ENCODE data around the gene ZNF280A.
"Not testable (repeated sequence)": the region's sequence is repeated elsewhere in the genome, so short reads cannot be mapped to it uniquely, and the experiment has no call there.

Gene ZNF280A

DNA sequence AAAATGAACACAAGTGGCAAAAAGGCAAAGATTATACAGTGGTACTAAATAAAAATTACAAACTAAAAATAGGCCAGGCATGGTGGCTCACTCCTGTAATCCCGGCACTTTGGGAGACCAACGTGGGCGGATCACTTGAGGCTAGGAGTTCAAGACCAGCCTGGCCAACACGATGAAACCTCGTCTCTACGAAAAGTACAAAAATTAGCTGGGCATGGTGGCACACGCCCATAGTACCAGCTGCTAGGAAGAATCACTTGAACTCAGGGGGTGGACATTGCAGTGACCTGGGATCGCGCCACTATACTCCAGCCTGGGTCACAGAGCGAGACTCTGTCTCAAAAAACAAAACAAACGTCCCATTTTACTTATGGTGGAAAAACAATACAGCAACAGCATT, 36.0 kb downstream of the ZNF280A start:
- no peak for DNase-seq (ENCODE audit: low spot score in 2 of 2)
- Histone ChIP-seq H3K4me3 (no peak overlapping the region), H3K9me3 (no peaks in the 10 kb centered on the region), H3K27me3 (ENCODE audit: low read depth) (no peaks in the 10 kb centered on the region), H3K4me1 (no peaks in the 10 kb centered on the region), H3K36me3 (replicated peaks) (peaks cover 9% of the 10 kb centered on the region)
- in situ Hi-C loops (cut with MboI; ENCODE audit: low sequenced_read_pairs), result no loop called here

DNA sequence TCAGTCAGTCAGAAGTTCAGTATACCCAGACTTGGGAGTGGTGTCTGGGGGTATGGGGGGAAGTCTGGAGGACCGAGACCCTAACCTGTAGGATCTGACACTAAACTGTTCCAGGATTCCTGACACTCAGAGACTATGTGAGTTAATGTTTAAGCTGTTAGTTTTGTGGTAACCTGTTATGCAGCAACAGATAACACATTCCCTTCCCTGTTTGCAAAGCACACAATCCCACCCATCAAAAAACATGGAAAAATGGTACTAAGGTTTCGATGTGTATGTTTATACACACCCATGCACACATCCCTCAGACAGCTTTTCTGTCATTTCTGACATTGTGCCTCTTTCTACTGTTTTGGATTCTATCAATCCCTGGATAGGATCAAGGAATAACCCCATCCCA, 39.1 kb downstream of the ZNF280A start:
- H3K27me3 ChIP-seq (ENCODE audit: low read depth), result no peaks in the 10 kb centered on the region
- no peaks in the 10 kb centered on the region for H3K36me3 ChIP-seq (replicated peaks)
- no peaks in the 10 kb centered on the region for H3K9me3 ChIP-seq
- in situ Hi-C loops (cut with MboI; ENCODE audit: low sequenced_read_pairs), result no loop called here
- H3K4me3 ChIP-seq, result no peak overlapping the region
- no peaks in the 10 kb centered on the region for H3K4me1 ChIP-seq
- DNase-seq (ENCODE audit: low spot score in 2 of 2), result no peak

DNA sequence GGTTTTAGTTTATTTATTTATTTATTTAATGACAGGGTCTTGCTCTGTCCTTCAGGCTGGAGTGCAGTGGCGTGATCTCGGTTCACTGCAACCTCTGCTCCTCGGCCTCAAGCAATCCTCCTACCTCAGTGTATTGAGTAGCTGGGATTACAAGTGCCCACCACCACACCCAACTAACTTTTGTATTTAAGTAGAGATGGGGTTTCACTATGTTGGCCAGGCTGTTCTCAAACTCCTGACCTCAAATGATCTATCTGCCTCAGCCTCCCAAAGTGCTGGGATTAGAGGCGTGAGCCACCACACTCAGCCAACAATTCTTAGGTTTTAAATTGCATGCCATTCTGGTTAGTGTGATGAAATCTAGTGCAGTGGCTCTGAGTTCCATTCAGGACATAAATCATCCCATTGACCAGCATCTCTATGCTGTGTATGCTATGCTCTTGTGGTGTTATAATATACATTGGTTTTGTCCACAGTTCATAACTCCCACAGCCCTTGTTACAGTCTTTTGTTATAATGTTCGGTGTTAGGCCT, 40.0 kb downstream of the ZNF280A start:
- in situ Hi-C loops (cut with MboI; ENCODE audit: low sequenced_read_pairs), result no loop called here
- DNase-seq (ENCODE audit: low spot score in 2 of 2), result no peak
- H3K9me3 ChIP-seq, result no peaks in the 10 kb centered on the region
- H3K36me3 ChIP-seq (replicated peaks), result no peaks in the 10 kb centered on the region
- H3K4me1 ChIP-seq, result peaks cover under 1% of the 10 kb centered on the region
- H3K27me3 ChIP-seq (ENCODE audit: low read depth), result no peaks in the 10 kb centered on the region
- H3K4me3 ChIP-seq, result no peak overlapping the region

DNA sequence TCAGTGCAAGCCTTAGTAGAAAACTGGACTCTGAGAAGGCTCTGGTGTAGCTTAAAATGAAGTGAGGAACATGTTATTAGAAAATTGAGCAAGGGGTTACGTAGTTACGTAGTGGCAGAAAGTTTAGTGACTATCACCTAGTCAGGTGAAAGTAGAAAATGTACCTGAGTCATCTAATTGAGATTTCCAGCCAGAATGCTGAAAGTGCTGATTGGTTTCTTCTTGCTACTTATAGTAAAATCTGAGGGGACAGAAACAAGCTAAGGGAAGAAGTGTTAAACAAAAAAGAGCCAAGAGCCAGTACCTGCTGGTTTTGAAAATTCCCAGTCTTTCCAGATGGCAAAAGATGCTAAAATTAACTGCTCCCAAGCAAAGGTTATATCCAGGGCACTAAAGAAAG, 41.0 kb downstream of the ZNF280A start:
- Histone ChIP-seq H3K36me3 (replicated peaks) (no peaks in the 10 kb centered on the region), H3K4me3 (no peak overlapping the region), H3K4me1 (peaks cover 10% of the 10 kb centered on the region), H3K27me3 (ENCODE audit: low read depth) (no peaks in the 10 kb centered on the region), H3K9me3 (no peaks in the 10 kb centered on the region)
- in situ Hi-C loops (cut with MboI; ENCODE audit: low sequenced_read_pairs), result no loop called here
- DNase-seq (ENCODE audit: low spot score in 2 of 2), result no peak

DNA sequence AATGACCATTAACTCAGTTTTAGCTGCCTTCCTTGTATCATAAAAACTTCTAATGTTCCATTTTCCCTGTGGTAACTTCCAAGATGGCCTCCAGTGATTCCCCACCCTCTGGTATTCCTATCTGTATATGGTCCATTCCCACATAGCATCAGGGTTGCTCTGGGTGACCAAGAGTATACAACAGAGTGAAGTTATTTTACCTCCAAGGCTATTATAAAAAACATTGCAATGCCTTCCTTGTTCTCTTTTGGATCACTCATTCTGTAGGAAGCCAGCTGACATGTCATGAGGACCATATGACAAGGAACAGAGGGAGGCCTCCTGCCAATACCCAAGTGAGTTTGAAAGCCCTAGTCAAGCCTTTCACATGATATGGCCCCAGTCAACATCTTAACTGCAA, 41.6 kb downstream of the ZNF280A start:
- H3K27me3 ChIP-seq (ENCODE audit: low read depth), result no peaks in the 10 kb centered on the region
- no peak for DNase-seq (ENCODE audit: low spot score in 2 of 2)
- no peak overlapping the region for H3K4me3 ChIP-seq
- H3K4me1 ChIP-seq, result peaks cover 10% of the 10 kb centered on the region
- no peaks in the 10 kb centered on the region for H3K9me3 ChIP-seq
- no peaks in the 10 kb centered on the region for H3K36me3 ChIP-seq (replicated peaks)
- in situ Hi-C loops (cut with MboI; ENCODE audit: low sequenced_read_pairs), result no loop called here

DNA sequence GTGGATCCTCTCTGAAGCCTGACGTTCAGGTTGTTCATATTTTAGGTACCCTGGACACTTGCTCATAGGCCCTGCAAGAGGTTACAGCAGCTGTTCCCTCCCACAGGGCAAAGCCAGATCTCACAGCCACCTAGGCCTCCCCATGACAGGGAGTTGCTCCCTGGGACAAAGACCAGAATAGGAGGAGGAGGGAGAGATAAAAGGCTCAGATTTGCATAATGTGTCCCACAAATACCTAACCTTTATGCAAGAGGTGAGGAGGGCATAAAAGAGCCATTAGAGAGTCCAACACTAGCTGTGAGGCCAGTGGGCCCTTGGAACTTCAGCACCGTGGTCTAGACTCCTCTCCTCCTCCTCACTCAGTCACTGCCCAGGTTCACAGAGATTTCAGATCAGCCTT, 45.3 kb downstream of the ZNF280A start:
- no peaks in the 10 kb centered on the region for H3K9me3 ChIP-seq
- in situ Hi-C loops (cut with MboI; ENCODE audit: low sequenced_read_pairs), result loop anchor here (25.0 kb wide), 2 partner anchors 238 to 663 kb away; partner anchors contain the start of genes RAB36 and RSPH14
- H3K4me3 ChIP-seq, result no peak overlapping the region

DNA sequence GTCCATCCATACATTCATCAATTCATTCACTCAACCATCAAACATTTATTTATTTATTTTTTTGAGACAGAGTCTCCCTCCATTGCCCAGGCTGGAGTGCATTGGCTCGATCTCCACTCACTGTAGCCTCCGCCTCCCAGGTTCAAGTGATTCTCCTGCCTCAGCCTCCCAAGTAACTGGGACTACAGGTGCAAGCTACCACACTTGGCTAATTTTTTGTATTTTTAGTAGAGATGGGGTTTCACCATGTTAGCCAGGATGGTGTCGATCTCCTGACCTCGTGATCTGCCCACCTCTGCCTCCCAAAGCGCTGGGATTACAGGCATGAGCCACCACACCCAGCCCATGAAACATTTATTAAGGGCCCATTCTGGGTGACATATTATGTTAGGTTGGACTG, 49.0 kb downstream of the ZNF280A start:
- H3K27me3 ChIP-seq (ENCODE audit: low read depth); DNase-seq (ENCODE audit: low spot score in 2 of 2); H3K9me3 ChIP-seq; H3K4me3 ChIP-seq; H3K4me1 ChIP-seq; H3K36me3 ChIP-seq (replicated peaks): not testable (repeated sequence)
- in situ Hi-C loops (cut with MboI; ENCODE audit: low sequenced_read_pairs), result loop anchor here (25.0 kb wide), 2 partner anchors 241 to 666 kb away; partner anchors contain the start of genes RAB36 and RSPH14

More for the DNA sequence above, 45.3 kb downstream of the ZNF280A start:
- Histone ChIP-seq H3K4me1 (peaks cover 10% of the 10 kb centered on the region), H3K27me3 (ENCODE audit: low read depth) (no peaks in the 10 kb centered on the region), H3K36me3 (replicated peaks) (no peaks in the 10 kb centered on the region)
- DNase-seq (ENCODE audit: low spot score in 2 of 2), result peak; percentile 49 to 52

DNA sequence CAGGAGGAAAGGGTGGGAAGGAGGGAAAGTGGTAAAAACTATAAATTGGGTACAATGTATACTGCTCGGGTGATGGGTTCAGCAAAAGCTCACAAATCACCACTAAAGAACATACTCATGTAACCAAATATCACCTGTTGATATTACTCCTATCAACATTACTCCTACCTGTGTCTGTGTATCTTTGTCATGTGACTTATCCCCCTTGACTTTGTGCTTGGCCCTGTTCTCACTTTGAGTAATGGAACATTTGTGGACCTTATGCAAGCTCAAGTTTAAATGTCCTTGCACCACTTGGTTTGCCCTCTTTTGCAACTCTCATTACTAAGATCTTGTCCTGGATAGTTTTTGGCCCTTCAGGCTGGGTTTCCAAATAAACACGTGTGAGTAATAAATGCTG, 50.5 kb downstream of the ZNF280A start:
- peaks cover 4% of the 10 kb centered on the region for H3K4me1 ChIP-seq
- in situ Hi-C loops (cut with MboI; ENCODE audit: low sequenced_read_pairs), result loop anchor here (10.0 to 25.0 kb wide), 3 partner anchors 243 to 668 kb away; partner anchors contain the start of genes RAB36 and RSPH14
- no peak for DNase-seq (ENCODE audit: low spot score in 2 of 2)
- 0 out of 2 replicates have a peak, but pooled peaks cover 3% of the 10 kb centered on the region for H3K9me3 ChIP-seq
- no peaks in the 10 kb centered on the region for H3K36me3 ChIP-seq (replicated peaks)
- peaks cover 2% of the 10 kb centered on the region; the same call in 1 of the 2 replicates for H3K27me3 ChIP-seq (ENCODE audit: low read depth)
- H3K4me3 ChIP-seq, result no peak overlapping the region

DNA sequence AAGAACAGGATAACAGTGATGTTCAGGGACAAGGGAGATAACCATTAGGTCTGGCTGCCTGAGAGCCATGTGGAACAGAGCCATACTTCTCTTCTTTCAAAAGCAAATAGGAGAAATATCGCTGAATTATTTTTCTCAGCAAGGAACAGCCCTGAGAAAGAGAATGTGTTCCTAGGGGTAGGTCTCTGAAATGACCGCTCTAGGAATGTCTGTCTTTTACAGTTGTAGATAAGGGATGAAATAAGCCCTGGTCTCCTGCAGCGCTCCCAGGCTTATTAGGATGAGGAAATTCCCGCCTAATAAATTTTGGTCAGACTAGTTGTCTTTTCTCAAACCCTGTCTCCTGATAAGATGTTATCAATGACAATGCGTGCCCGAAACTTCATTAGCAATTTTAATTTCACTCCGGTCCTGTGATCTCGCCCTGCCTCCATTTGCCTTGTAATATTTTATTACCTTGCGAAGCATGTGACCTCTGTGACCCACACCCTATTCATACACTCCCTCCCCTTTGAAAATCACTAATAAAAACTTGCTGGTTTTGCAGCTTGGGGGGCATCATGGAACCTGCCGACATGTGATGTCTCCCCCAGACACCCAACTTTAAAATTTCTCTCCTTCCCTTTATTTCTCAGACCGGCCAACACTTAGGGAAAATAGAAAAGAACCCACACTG, 51.1 kb downstream of the ZNF280A start:
- H3K4me1 ChIP-seq; H3K27me3 ChIP-seq (ENCODE audit: low read depth); DNase-seq (ENCODE audit: low spot score in 2 of 2); H3K36me3 ChIP-seq (replicated peaks); H3K4me3 ChIP-seq; H3K9me3 ChIP-seq: not testable (repeated sequence)
- in situ Hi-C loops (cut with MboI; ENCODE audit: low sequenced_read_pairs), result loop anchor here (10.0 to 25.0 kb wide), 3 partner anchors 243 to 668 kb away; partner anchors contain the start of genes RAB36 and RSPH14

DNA sequence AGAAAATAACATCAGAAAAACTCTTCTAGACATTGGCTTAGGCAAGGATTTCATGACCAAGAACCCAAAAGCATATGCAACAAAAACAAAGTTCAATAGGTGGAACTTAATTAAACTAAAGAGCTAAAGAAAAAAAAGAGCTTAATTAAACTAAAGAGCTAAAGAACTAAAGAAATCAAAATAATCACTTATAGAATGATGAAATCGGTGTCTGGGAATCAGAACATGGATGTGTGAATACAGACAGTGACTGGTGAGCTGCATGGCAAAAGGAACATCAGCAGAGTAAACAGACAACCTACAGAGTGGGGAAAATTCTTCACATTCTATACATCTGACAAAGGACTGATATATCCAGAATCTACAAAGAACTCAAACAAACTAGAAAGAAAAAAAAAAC, 53.0 kb downstream of the ZNF280A start:
- no peaks in the 10 kb centered on the region for H3K36me3 ChIP-seq (replicated peaks)
- in situ Hi-C loops (cut with MboI; ENCODE audit: low sequenced_read_pairs), result loop anchor here (10.0 to 25.0 kb wide), 3 partner anchors 245 to 670 kb away; partner anchors contain the start of genes RAB36 and RSPH14
- no peaks in the 10 kb centered on the region for H3K4me1 ChIP-seq
- no peak overlapping the region for H3K4me3 ChIP-seq
- no peak for DNase-seq (ENCODE audit: low spot score in 2 of 2)
- H3K27me3 ChIP-seq (ENCODE audit: low read depth), result peaks cover 2% of the 10 kb centered on the region; the same call in 1 of the 2 replicates
- 0 out of 2 replicates have a peak, but pooled peaks cover 3% of the 10 kb centered on the region for H3K9me3 ChIP-seq

DNA sequence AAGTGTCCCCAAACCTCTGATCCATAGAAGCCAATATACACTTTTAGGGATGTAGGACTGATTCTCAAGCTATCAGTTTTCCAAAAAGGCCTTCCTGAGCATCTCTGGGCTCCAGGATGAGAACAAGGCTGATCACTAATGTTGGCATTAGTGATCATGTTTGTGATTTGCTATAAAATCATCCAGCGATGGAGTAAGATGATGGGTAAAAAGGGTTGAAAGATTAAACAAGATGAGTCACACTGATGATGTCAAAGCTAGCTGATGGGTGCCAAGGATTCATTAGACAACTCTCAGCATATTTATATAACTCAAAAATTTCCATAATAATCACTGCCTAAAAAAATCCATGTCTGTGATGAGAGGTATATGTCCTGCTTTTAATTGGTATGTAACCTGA, 54.3 kb downstream of the ZNF280A start:
- Histone ChIP-seq H3K4me1 (no peaks in the 10 kb centered on the region), H3K36me3 (replicated peaks) (no peaks in the 10 kb centered on the region), H3K9me3 (0 out of 2 replicates have a peak, but pooled peaks cover 3% of the 10 kb centered on the region), H3K4me3 (no peak overlapping the region), H3K27me3 (ENCODE audit: low read depth) (peaks cover 2% of the 10 kb centered on the region; the same call in 1 of the 2 replicates)
- DNase-seq (ENCODE audit: low spot score in 2 of 2), result no peak
- in situ Hi-C loops (cut with MboI; ENCODE audit: low sequenced_read_pairs), result loop anchor here (10.0 to 25.0 kb wide), 3 partner anchors 247 to 672 kb away; partner anchors contain the start of genes RAB36 and RSPH14

DNA sequence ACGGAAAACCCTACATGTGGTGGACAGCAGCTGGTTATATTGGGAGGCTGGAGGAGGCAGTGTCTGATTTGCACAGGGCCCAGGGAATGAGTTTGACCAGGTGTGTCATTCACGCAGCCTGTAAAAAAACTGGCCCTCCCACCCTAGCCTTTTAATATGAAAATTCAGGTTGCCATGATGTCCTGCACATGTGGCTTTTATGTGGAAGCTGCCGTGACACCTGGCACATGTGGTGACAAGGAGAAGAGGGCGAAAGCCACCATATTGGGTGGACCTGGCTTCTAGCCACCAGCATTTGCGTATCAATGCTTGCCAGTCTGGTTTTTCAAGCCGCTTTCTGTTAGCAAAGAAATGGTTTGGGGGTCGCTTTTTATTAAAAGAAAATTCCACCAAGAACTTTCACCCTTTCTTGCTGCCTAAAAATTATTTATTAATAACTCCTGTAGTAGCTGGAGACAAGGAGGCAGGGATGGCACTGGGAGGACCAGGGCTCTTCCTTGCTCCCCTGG, 54.9 kb downstream of the ZNF280A start:
- no peak overlapping the region for H3K4me3 ChIP-seq
- DNase-seq (ENCODE audit: low spot score in 2 of 2), result no peak
- in situ Hi-C loops (cut with MboI; ENCODE audit: low sequenced_read_pairs), result loop anchor here (10.0 to 25.0 kb wide), 3 partner anchors 247 to 672 kb away; partner anchors contain the start of genes RAB36 and RSPH14
- H3K4me1 ChIP-seq, result no peaks in the 10 kb centered on the region
- 0 out of 2 replicates have a peak, but pooled peaks cover 3% of the 10 kb centered on the region for H3K9me3 ChIP-seq
- H3K36me3 ChIP-seq (replicated peaks), result no peaks in the 10 kb centered on the region
- peaks cover 2% of the 10 kb centered on the region; the same call in 1 of the 2 replicates for H3K27me3 ChIP-seq (ENCODE audit: low read depth)

DNA sequence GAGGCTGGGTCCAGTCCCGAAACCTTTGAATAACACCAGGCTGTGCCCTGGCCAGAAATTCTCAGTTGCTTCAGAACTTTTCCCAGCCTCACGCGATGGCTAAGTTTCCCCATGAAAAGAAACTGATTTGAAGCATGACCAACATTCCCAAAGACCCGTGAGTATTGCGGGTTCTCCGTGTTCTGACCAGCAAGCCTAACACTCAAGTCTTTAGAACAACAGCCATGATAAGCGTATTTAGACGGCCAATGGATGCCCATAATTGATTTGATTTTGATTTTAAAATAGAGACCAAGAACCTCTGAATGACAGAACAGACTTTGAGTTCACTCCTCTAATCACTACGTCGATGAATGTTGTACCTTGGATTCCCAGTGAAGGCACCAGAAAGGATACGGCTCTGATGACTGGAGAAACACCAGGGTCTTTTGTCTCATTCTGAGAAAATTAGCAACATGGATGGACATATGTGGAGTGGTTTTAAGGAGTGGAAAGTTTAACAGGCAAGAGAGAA, 55.5 kb downstream of the ZNF280A start:
- DNase-seq (ENCODE audit: low spot score in 2 of 2), result no peak
- H3K4me3 ChIP-seq, result no peak overlapping the region

More for the DNA sequence above, 55.5 kb downstream of the ZNF280A start:
- no peaks in the 10 kb centered on the region for H3K4me1 ChIP-seq
- 0 out of 2 replicates have a peak, but pooled peaks cover 3% of the 10 kb centered on the region for H3K9me3 ChIP-seq
- in situ Hi-C loops (cut with MboI; ENCODE audit: low sequenced_read_pairs), result loop anchor here (10.0 to 25.0 kb wide), 3 partner anchors 248 to 673 kb away; partner anchors contain the start of genes RAB36 and RSPH14
- no peaks in the 10 kb centered on the region for H3K36me3 ChIP-seq (replicated peaks)
- peaks cover 2% of the 10 kb centered on the region; the same call in 1 of the 2 replicates for H3K27me3 ChIP-seq (ENCODE audit: low read depth)
